Measurements from ENCODE around the gene SAMD14.
A peak's percentile ranks its signal among the peaks of the same experiment; 100 is the strongest.

SAMD14 gene

DNA sequence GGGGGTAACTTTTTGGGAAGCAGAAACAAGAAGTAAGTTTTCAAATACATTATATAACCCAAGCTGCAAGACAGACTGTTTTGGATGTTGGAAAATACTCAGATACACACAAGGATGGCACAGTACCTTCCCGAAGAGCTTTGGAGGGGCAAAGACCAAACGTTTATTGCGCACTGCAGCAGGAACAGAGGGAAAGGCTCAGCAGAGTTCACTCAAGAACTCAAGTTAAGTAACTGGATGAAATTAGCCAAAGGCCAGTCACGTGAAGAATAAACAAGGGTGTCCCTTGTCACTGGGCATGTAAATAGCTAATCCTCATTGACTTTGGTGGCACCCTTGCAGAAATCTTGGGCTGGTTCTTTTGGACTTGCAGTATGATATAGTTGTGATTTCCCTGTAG, 32.0 kb downstream of the SAMD14 start:
- Histone ChIP-seq H3K27ac (ENCODE audit: low read length) (no peak overlapping the region), H3K27me3 (ENCODE audit: insufficient read depth, low read length, poor library complexity) (no peaks in the 10 kb centered on the region), H3K4me1 (ENCODE audit: insufficient read depth, low read length) (peaks cover 26% of the 10 kb centered on the region), H3K9me3 (ENCODE audit: insufficient read depth, low read length, severe bottlenecking) (no peaks in the 10 kb centered on the region), H3K36me3 (ENCODE audit: insufficient read depth, low read length) (no peaks in the 10 kb centered on the region), H2AFZ (ENCODE audit: low read depth, low read length) (no peak overlapping the region), H3K4me3 (ENCODE audit: low read depth in 1 of 2, low read length in 2 of 2) (no peak overlapping the region), H3K4me2 (ENCODE audit: insufficient read depth, low read length) (no peak overlapping the region), H3K79me2 (ENCODE audit: insufficient read depth, low read length) (no peaks in the 10 kb centered on the region), H4K20me1 (ENCODE audit: insufficient read depth, low read length) (no peaks in the 10 kb centered on the region), H3K9ac (ENCODE audit: low read depth, low read length) (no peak overlapping the region)
- DNase-seq (no peak), ATAC-seq (ENCODE audit: insufficient read depth, low read depth) (no peak)
- TF ChIP-seq CTCF (IDR thresholded peaks at IDR 0.05; ENCODE audit: borderline replicate concordance, extremely low read depth, low read length, poor library complexity, severe bottlenecking) = no peak
- no peak for TF ChIP-seq EZH2 (IDR thresholded peaks at IDR 0.05; ENCODE audit: borderline replicate concordance, low read depth, low read length, severe bottlenecking)

DNA sequence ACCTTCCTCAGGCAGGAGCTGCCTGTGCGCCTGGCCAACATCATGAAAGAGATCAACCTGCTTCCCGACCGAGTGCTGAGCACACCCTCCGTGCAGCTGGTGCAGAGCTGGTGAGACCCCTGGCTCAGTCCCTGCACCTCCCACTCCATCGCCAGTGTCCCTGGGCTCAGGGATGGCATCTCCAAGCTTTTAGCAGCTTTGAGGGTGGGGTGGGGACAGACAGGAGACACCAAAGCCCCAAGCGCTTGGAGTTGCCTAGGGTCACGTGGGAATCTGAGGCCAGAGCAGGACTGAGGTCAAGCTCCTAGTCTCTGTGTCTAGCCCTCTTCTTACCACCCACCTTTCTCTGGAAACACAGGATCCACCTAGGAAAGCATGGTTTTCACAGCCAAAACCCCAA, 32.5 kb downstream of the SAMD14 start:
- Histone ChIP-seq H3K4me3 (ENCODE audit: low read depth in 1 of 2, low read length in 2 of 2) (no peak overlapping the region), H2AFZ (ENCODE audit: low read depth, low read length) (no peak overlapping the region), H4K20me1 (ENCODE audit: insufficient read depth, low read length) (no peaks in the 10 kb centered on the region), H3K27me3 (ENCODE audit: insufficient read depth, low read length, poor library complexity) (no peaks in the 10 kb centered on the region), H3K4me2 (ENCODE audit: insufficient read depth, low read length) (no peak overlapping the region), H3K9ac (ENCODE audit: low read depth, low read length) (no peak overlapping the region), H3K79me2 (ENCODE audit: insufficient read depth, low read length) (no peaks in the 10 kb centered on the region), H3K36me3 (ENCODE audit: insufficient read depth, low read length) (no peaks in the 10 kb centered on the region), H3K27ac (ENCODE audit: low read length) (no peak overlapping the region), H3K4me1 (ENCODE audit: insufficient read depth, low read length) (peaks cover 26% of the 10 kb centered on the region), H3K9me3 (ENCODE audit: insufficient read depth, low read length, severe bottlenecking) (no peaks in the 10 kb centered on the region)
- no peak for DNase-seq
- ATAC-seq (ENCODE audit: insufficient read depth, low read depth) = no peak
- TF ChIP-seq EZH2 (IDR thresholded peaks at IDR 0.05; ENCODE audit: borderline replicate concordance, low read depth, low read length, severe bottlenecking) (no peak), CTCF (IDR thresholded peaks at IDR 0.05; ENCODE audit: borderline replicate concordance, extremely low read depth, low read length, poor library complexity, severe bottlenecking) (no peak)

DNA sequence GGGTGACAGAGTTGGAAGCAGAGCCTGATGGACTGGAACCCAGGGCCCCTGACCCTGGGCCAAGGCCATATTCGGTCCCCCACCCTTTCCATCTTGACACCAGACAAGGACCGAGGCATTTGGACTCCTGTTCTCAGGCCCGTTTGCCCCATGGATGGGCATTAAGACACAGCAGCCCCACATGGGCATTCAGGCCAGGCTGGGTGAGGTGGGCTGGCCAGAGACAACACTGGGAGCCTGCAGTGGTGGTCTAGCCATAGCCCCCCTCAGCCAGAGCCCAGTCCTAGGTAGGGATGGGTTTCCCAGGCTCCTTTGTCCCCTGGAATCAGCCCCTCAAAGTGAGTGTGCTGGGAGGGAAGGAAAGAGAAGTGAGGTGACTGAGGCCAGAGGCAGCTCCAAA, 33.2 kb downstream of the SAMD14 start:
- TF ChIP-seq CTCF (IDR thresholded peaks at IDR 0.05; ENCODE audit: borderline replicate concordance, extremely low read depth, low read length, poor library complexity, severe bottlenecking) (no peak), EZH2 (IDR thresholded peaks at IDR 0.05; ENCODE audit: borderline replicate concordance, low read depth, low read length, severe bottlenecking) (no peak)
- no peaks in the 10 kb centered on the region for H3K79me2 ChIP-seq (ENCODE audit: insufficient read depth, low read length)
- ATAC-seq (ENCODE audit: insufficient read depth, low read depth) (no peak), DNase-seq (no peak)
- peak overlapping the region; percentile 77 for H3K4me2 ChIP-seq (ENCODE audit: insufficient read depth, low read length)
- no peaks in the 10 kb centered on the region for H4K20me1 ChIP-seq (ENCODE audit: insufficient read depth, low read length)
- no peaks in the 10 kb centered on the region for H3K27me3 ChIP-seq (ENCODE audit: insufficient read depth, low read length, poor library complexity)
- H2AFZ ChIP-seq (ENCODE audit: low read depth, low read length) = no peak overlapping the region
- no peaks in the 10 kb centered on the region for H3K9me3 ChIP-seq (ENCODE audit: insufficient read depth, low read length, severe bottlenecking)
- H3K4me1 ChIP-seq (ENCODE audit: insufficient read depth, low read length) = peaks cover 26% of the 10 kb centered on the region
- H3K4me3 ChIP-seq (ENCODE audit: low read depth in 1 of 2, low read length in 2 of 2) = no peak overlapping the region
- H3K36me3 ChIP-seq (ENCODE audit: insufficient read depth, low read length) = no peaks in the 10 kb centered on the region
- H3K27ac ChIP-seq (ENCODE audit: low read length) = no peak overlapping the region
- peak overlapping the region; percentile 62; the same call in 1 of the 2 replicates for H3K9ac ChIP-seq (ENCODE audit: low read depth, low read length)

DNA sequence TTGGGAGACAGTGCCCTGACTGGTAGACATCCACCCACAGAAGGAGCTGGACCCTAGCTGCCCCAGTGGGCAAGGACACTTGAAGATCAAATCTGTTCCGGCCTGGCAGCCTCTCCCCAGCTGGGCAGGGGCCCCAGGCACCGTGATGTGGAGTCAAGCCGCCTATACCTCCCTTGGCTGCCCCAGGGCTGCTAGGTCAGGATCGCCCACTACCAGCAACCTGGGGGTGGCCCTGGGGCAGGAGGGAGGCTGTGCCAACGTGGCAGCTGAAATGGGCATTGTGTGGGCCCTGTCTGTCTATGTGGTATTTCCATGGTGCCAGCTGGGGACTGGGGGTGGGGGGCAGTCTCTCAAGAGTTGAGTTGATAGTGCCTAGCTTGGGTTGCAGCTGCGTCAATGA, 33.9 kb downstream of the SAMD14 start:
- no peak for DNase-seq
- H4K20me1 ChIP-seq (ENCODE audit: insufficient read depth, low read length) = 0 out of 2 replicates have a peak, but pooled peaks cover under 1% of the 10 kb centered on the region
- no peaks in the 10 kb centered on the region for H3K79me2 ChIP-seq (ENCODE audit: insufficient read depth, low read length)
- TF ChIP-seq CTCF (IDR thresholded peaks at IDR 0.05; ENCODE audit: borderline replicate concordance, extremely low read depth, low read length, poor library complexity, severe bottlenecking) (no peak), EZH2 (IDR thresholded peaks at IDR 0.05; ENCODE audit: borderline replicate concordance, low read depth, low read length, severe bottlenecking) (no peak)
- H3K36me3 ChIP-seq (ENCODE audit: insufficient read depth, low read length) = no peaks in the 10 kb centered on the region
- H3K9me3 ChIP-seq (ENCODE audit: insufficient read depth, low read length, severe bottlenecking) = no peaks in the 10 kb centered on the region
- H3K4me2 ChIP-seq (ENCODE audit: insufficient read depth, low read length) = peak overlapping the region; percentile 77
- peaks cover 26% of the 10 kb centered on the region for H3K4me1 ChIP-seq (ENCODE audit: insufficient read depth, low read length)
- H2AFZ ChIP-seq (ENCODE audit: low read depth, low read length) = no peak overlapping the region
- H3K9ac ChIP-seq (ENCODE audit: low read depth, low read length) = peak overlapping the region; percentile 62
- H3K27me3 ChIP-seq (ENCODE audit: insufficient read depth, low read length, poor library complexity) = no peaks in the 10 kb centered on the region
- ATAC-seq (ENCODE audit: insufficient read depth, low read depth) = no peak
- H3K27ac ChIP-seq (ENCODE audit: low read length) = no peak overlapping the region; the same call in 1 of the 2 replicates
- H3K4me3 ChIP-seq (ENCODE audit: low read depth in 1 of 2, low read length in 2 of 2) = peak overlapping the region; percentile 58 to 66; a peak in 3 of 4 replicates

Measured in DND-41 (cell line).